Germinal center (tissue), 1 donor: ENCODE data around the gene MAT1A.
"Not testable (repeated sequence)": the region's sequence is repeated elsewhere in the genome, so short reads cannot be mapped to it uniquely, and the experiment has no call there.

Experiments used
- DNase-seq: peaks from one replicate; pipeline ENCODE4 v3.0.0; 2012; ENCODE audit warnings: mixed read lengths, low spot score

Gene MAT1A

GRCh38 chr10:80264081-80265056, 25.1 kb downstream of the MAT1A start:
- DNase-seq: no peak

- no peak for DNase-seq
These were observed 28.0 kb downstream of the MAT1A start for GRCh38 chr10:80261316-80262030.

GRCh38 chr10:80260295-80261243, 28.9 kb downstream of the MAT1A start:
- DNase-seq: peak; percentile 36

- DNase-seq: no peak
These were observed 30.0 kb downstream of the MAT1A start for GRCh38 chr10:80259405-80259871.

GRCh38 chr10:80256798-80257197, 32.7 kb downstream of the MAT1A start:
- DNase-seq: not testable (repeated sequence)

- DNase-seq: not testable (repeated sequence)
These were observed 34.7 kb downstream of the MAT1A start for GRCh38 chr10:80254726-80255125.

DNA sequence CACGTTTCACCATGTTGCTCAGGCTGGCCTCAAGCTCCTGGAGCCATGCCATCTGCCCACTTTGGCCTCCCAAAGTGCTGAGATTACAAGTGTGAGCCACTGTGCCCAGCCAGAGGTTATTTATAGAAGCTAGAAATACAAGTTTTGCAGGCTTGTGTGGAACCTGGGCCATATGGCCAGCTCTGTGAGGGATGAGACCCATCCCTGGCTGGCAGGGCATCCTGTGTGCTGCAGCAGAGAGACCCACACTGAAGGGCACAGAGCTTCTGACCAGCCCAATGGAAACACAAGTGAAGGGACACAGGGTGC, 35.5 kb downstream of the MAT1A start:
- DNase-seq: not testable (repeated sequence)

DNA sequence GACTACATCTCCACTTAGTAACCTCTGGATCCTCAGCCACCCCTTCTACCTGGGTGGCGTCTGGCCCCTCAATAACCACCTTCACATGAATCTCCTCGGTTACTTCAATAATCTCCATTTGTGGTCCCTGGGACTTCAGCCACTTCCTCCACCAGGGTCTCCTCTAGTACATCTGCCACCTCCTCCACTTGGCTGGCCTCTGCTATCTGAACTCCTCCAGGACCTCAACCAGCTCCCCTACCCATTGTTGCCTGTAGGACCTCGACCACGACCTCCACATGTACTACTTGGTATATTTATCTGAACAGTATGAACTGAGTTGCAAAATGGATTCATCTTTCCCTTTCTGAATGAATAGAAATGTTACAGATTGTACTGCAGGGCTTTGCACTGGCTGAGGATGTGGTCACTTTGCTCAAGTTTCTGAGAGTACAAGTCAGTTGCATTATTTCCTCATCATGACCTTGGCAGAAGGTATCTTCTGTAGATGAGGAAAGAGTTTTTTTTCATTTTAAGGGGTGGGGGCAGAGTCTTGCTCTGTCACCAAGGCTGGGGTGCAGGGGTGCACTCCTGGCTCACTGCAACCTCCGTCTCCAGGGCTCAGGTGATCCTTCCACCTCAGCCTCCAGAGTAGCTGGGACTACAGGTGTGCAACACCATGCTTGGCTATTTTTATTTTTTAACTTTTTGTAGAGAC, 36.0 kb downstream of the MAT1A start:
- no peak for DNase-seq

DNA sequence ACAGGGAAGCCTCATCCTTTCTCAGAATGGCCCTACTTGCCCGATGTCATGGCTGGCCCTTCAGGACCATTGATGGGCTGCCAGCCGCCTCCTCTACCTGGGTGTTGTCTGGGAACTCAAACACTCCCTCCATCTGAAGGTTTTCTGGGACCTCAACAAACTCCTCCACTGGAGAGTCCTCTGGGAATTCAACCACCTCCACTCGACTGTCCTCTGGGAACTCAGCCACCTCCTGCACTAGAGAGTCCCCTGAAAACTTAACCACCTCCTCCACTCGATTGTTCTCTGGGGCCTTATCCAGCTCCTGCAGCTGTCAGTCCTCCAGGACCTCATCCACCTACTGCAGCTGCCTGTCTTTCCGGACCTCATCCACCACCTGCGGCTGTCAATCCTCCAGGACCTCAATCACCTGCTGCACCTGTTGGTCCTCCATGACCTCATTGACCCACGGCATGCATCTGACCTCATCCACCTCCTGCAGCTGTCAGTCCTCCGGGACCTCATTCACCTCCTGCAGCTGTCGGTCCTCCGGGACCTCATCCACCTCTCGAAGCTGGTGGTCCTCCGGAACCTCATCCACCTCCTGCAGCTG, 37.1 kb downstream of the MAT1A start:
- DNase-seq: no peak

DNA sequence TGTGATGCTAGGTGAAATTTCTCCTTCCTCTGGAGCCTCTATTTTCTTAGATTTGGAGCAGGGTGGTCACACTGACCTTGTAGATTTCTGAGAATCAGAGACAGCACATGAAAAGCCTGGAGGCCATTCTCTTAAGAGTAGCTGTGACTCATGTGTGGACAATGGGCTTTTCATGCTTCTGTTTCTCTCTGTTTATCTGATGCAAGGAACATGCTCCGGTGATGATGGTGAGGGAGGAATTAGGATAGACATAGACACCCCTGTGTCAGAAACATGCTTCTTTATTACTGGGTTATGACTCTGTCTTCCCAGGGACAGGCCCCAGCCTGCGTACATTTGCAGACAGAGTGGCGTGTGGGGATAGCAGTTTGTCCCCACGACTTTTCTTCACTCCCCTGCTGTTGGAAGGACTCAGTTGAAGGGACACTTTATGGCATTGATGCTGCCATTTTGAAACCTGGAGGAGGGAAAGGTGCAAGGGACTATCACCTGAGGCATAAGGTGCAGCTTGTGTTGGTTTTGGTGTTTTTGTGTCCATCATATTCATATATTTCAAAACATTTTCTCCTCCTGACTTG, 37.7 kb downstream of the MAT1A start:
- DNase-seq: not testable (repeated sequence)

GRCh38 chr10:80250399-80250798, 39.1 kb downstream of the MAT1A start:
- not testable (repeated sequence) for DNase-seq

GRCh38 chr10:80249906-80250305, 39.6 kb downstream of the MAT1A start:
- DNase-seq: not testable (repeated sequence)

- DNase-seq: not testable (repeated sequence)
These were observed 41.8 kb downstream of the MAT1A start for GRCh38 chr10:80247611-80248010.

DNA sequence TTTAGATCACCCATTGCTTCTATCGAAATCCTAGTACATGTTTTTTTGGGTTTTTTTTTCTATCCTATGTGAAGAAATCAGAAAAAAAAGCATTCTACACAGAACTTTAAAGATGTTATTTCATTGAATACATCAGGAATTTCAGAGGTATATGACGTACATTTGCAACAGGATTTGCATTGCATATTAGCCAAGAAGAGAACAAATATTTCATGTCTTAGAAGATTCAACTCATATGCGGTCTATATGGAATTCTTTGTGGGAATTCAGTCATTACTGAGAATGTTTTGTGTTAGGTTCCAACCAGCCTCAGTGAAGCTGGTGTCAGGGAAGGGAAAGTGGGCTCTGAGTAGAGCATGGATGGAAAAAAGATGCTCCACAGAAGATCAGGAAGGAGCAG, 45.1 kb downstream of the MAT1A start:
- DNase-seq: not testable (repeated sequence)

DNA sequence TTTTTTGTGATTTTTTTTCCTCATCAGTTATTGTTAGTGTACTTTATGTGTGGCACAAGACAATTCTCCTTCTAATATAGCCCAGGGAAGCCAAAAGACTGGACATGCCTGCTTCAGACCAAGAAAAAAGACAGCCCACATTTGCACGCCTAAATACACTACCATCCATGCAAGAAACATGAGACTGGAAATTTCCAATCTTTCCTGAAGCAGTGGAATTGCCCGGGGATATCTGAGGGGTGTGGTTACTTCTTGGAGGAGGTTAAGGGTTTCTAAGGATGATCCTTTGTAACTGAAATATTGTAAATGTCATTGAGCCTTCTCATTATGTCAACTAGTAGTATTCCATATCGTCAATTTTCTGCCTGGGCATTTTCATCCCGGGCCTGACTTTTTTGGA, 47.1 kb downstream of the MAT1A start:
- not testable (repeated sequence) for DNase-seq

DNA sequence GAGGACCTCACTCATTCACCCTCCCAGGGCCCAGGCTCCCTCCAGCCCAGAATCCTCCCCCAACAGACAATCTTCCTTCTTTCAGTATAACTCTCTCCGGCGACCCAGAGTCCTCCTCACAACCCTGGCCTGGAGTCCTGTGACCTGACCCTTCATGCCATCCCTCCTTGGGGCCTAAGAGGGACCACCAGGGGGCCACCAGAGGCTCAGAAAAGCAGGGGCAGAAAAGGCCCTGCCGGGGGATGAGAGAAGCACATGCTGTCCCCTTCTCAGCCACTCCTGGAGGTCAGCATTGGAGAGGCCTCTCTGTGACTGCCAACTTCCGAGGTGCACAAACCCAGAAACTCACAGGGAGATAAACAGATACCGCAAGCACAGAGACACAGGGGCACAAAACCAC, 53.0 kb downstream of the MAT1A start:
- not testable (repeated sequence) for DNase-seq

DNA sequence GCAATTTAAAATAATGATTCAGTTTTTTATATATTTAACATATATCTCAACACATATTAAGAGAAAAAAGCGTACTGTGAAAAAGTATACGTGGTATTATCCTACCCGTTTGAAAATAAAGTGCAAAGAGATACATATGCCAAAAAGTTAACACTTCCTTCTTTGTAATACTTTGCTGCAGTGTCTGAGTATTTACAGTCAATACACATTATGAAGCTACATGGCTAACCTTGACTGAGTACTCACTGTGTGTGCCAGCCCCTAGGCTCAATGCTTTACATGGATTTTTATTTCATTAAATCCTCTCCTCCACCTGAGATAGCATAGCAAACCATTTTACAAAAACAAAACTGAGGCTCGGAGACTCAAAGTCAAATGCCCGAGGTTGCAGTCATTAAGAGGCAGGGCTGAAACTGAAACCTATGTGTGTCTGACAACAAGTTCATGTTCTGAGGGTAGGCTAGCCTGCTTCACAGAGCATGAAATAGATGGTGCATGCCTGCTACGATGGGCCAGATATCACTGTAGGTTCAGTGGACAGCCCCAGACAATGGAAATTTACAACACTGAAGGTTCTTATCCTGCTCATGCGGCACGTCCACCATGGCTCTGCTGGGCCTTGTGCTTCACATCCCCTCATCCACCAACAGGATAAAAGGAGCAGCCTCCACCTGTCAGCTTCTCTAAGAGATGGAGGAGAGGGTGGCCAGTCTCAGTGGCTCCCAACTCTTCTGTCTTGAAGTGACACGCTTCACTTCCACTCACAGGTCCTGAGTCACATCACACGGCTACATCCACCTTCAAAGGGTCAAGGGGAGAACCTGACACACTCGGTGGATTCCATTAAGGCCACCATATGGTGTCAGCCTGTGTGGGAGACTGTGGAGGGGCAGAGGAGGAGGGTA, 54.9 kb downstream of the MAT1A start:
- DNase-seq: not testable (repeated sequence)

DNA sequence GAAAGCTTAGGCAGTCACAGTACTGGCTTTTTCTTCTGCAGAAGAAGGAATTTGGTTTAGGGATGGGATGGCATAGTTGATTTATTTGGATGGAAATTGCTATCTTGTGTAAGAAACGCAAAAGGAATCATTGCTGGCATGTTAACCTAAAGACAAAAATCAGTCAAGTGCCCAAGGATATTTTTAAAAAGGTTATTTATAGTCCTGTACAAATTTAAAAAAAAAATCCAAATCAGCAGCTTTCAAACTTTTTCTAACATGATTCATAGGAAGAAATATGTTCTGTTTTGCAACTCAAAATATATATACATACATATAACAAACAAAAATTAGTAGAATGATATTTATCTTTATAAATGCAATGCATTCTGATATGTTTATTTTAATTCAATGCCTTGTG, 55.6 kb downstream of the MAT1A start:
- DNase-seq: not testable (repeated sequence)

GRCh38 chr10:80226723-80227122, 62.7 kb downstream of the MAT1A start:
- DNase-seq: not testable (repeated sequence)
